Glutamatergic neuron (in vitro differentiated cells): ENCODE results near the gene TMEM35B. TPM values are rescaled to one million over a fixed set of nuclear protein-coding genes. Genes with fewer than 3 reads are reported as not detected.

Experiments
- DNase-seq: peaks from one replicate; pipeline ENCODE4 v3.0.0; 2022
- H3K27ac Mint-ChIP-seq: one replicate; pipeline ENCODE4 v1.8.0; 2020; ENCODE audit warnings: mild to moderate bottlenecking, mixed read lengths, inconsistent platforms; ENCODE audit not compliant: unreplicated experiment
- H3K27me3 Mint-ChIP-seq: one replicate; pipeline ENCODE4 v1.8.0; 2020; ENCODE audit warnings: mild to moderate bottlenecking, moderate library complexity, mixed read lengths, inconsistent platforms; ENCODE audit not compliant: unreplicated experiment
- H3K36me3 Mint-ChIP-seq: one replicate; pipeline ENCODE4 v1.8.0; 2020; ENCODE audit warnings: mild to moderate bottlenecking, mixed read lengths, inconsistent platforms; ENCODE audit not compliant: unreplicated experiment
- H3K4me1 Mint-ChIP-seq: one replicate; pipeline ENCODE4 v1.8.0; 2020; ENCODE audit warnings: mild to moderate bottlenecking, low read depth, mixed read lengths, inconsistent platforms; ENCODE audit not compliant: unreplicated experiment
- H3K4me3 Mint-ChIP-seq: one replicate; pipeline ENCODE4 v1.8.0; 2020; ENCODE audit warnings: mild to moderate bottlenecking, mixed read lengths, inconsistent platforms; ENCODE audit not compliant: unreplicated experiment
- H3K9me3 Mint-ChIP-seq: one replicate; pipeline ENCODE4 v1.8.0; 2020; ENCODE audit warnings: mild to moderate bottlenecking, moderate library complexity, mixed read lengths, inconsistent platforms; ENCODE audit not compliant: unreplicated experiment
- long read RNA-seq: library from polyadenylated mRNA; unstranded; transcript quantifications from one replicate; pipeline ENCODE4 v2.0.0, GENCODE V29; 2020; ENCODE audit not compliant: unreplicated experiment
- total RNA-seq: library from RNA; stranded (reverse); fragmentation: NEBNext Ultra II Directional; extraction: Animal tissue kit (Norgen Biotek cat#: 25700); gene quantifications from one replicate; pipeline ENCODE4 v1.2.1, GENCODE V29; 2021; ENCODE audit not compliant: unreplicated experiment
- TF ChIP-seq, protein P1 (sequence below): fragments of 200-600 bp; sonication (generic); IDR thresholded peaks from one replicate; pipeline ENCODE4 v1.5.0; 2021; ENCODE audit not compliant: partially characterized antibody, unreplicated experiment

TMEM35B gene
- not detected for total RNA-seq
- long read RNA-seq, partial matches to known transcripts: 0 of 3 reads
- long read RNA-seq, other reads (novel, unspliced or antisense): 0 of 3 reads

DNA sequence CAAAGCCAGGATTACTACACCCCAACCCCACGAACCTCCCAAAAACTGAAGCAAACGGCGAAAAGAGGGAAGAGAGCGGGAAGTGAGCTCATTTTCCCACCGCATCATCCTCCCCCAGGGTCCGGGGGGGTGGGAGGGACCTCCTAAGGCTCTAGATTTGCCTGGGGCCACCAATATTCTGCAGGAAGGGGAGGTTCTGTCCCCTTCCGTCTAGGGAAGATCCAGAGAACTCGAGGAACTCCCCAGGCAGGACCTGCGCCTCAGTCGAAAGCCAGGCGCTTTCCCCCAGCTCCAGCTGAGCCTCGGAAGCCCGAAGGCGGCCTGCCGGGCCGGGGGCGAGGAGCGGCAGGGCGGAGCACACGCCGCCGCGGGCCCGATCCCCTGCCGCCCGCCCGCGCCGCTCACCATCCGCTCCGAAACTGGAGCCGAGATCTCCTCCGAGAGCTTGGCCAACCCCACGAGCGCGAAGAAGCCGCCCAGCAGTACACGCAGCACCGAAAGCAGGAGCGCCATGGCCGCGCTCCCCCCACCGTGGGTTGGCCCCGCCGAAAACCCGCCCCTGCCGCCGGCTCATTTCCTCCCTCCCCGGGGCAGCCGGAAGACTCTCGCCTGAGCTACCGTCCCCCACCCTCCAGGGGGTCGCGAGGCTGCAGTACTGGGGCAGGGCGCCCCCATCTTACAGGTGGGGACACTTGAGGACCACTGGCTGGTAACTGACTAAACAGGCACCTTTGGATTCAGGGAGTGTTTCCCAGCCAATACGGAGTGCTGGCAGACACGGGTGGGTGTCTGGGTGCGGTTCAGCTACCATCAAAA is at the start of gene TMEM35B:
Gene TMEM35B, minus strand, starts transcription at position 555 of the 816 bp plus-strand sequence. Its CDS starts 42 bp downstream, at position 513.
- peak within 1 kb of the TSS; percentile 92 for H3K4me3 Mint-ChIP-seq
- H3K9me3 Mint-ChIP-seq: peaks cover 8% of the 10 kb centered on the region
- peaks cover 17% of the 10 kb centered on the region for H3K4me1 Mint-ChIP-seq
- peaks cover 5% of the 10 kb centered on the region for H3K27me3 Mint-ChIP-seq
- DNase-seq: peak; percentile 57
- TF ChIP-seq, protein P1, sequence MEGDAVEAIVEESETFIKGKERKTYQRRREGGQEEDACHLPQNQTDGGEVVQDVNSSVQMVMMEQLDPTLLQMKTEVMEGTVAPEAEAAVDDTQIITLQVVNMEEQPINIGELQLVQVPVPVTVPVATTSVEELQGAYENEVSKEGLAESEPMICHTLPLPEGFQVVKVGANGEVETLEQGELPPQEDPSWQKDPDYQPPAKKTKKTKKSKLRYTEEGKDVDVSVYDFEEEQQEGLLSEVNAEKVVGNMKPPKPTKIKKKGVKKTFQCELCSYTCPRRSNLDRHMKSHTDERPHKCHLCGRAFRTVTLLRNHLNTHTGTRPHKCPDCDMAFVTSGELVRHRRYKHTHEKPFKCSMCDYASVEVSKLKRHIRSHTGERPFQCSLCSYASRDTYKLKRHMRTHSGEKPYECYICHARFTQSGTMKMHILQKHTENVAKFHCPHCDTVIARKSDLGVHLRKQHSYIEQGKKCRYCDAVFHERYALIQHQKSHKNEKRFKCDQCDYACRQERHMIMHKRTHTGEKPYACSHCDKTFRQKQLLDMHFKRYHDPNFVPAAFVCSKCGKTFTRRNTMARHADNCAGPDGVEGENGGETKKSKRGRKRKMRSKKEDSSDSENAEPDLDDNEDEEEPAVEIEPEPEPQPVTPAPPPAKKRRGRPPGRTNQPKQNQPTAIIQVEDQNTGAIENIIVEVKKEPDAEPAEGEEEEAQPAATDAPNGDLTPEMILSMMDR: no peak
- no peaks in the 10 kb centered on the region for H3K36me3 Mint-ChIP-seq
- peak within 1 kb of the TSS; percentile 90 for H3K27ac Mint-ChIP-seq

- no peak overlapping the region for H3K27ac Mint-ChIP-seq
- H3K4me3 Mint-ChIP-seq: no peak overlapping the region
- peaks cover 5% of the 10 kb centered on the region for H3K27me3 Mint-ChIP-seq
- H3K4me1 Mint-ChIP-seq: peaks cover 5% of the 10 kb centered on the region
- H3K36me3 Mint-ChIP-seq: no peaks in the 10 kb centered on the region
- H3K9me3 Mint-ChIP-seq: peaks cover 10% of the 10 kb centered on the region
- no peak for DNase-seq
- TF ChIP-seq, protein P1: no peak
These were observed 48.2 kb upstream of the TMEM35B start for GRCh38 chr1:35033346-35033745.

DNA sequence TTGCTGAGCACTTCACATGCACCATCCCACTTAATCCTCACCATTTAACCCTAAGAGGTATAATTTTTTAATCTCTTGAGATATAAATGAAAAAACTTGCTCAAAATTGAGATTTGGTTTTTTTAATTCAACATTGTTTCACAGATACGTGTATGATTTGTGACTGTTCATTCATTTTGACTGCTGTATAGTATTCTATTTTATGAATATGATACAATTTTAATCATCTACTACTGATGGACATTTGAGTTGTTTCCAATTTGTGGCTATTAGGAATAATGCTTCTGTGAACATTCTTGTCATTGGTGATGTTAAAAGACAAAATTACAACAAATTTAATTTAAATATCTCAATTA is 47.2 kb upstream of the TMEM35B start:
- no peak overlapping the region for H3K4me3 Mint-ChIP-seq
- H3K27me3 Mint-ChIP-seq: peaks cover 5% of the 10 kb centered on the region
- no peak overlapping the region for H3K27ac Mint-ChIP-seq
- H3K9me3 Mint-ChIP-seq: peaks cover 10% of the 10 kb centered on the region
- peaks cover 5% of the 10 kb centered on the region for H3K4me1 Mint-ChIP-seq
- no peaks in the 10 kb centered on the region for H3K36me3 Mint-ChIP-seq
- TF ChIP-seq, protein P1: no peak
- DNase-seq: no peak

GRCh38 chr1:35030756-35031446 is 45.8 kb upstream of the TMEM35B start:
- H3K36me3 Mint-ChIP-seq: no peaks in the 10 kb centered on the region
- H3K9me3 Mint-ChIP-seq: peaks cover 10% of the 10 kb centered on the region
- H3K27ac Mint-ChIP-seq: peak overlapping the region; percentile 93
- peaks cover 5% of the 10 kb centered on the region for H3K27me3 Mint-ChIP-seq
- TF ChIP-seq, protein P1: no peak
- peak; percentile 25 for DNase-seq
- peaks cover 5% of the 10 kb centered on the region for H3K4me1 Mint-ChIP-seq
- peak overlapping the region; percentile 94 for H3K4me3 Mint-ChIP-seq

DNA sequence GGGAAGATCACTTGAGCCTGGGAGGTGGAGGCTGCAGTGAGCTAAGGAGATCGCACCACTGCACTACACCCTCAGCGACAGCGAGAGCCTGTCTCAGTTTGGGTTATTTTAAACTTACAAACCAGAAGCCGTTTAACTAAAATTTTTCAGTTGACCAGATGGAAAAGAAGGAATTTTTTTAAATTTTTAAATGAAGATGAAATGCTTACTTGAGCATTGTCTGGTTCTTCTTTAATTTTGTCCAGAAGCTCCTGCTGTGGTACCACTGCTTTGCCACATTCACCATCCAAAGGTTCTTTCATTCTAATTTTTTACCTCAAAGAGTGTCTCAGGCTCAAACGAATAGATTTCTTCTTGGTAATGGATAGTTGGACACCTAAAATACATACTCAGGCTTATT is 45.2 kb upstream of the TMEM35B start:
- Mint-ChIP-seq H3K9me3 (peaks cover 10% of the 10 kb centered on the region), H3K4me3 (peak overlapping the region; percentile 94), H3K36me3 (no peaks in the 10 kb centered on the region), H3K4me1 (peaks cover 5% of the 10 kb centered on the region), H3K27me3 (peaks cover 5% of the 10 kb centered on the region), H3K27ac (no peak overlapping the region)
- no peak for DNase-seq
- TF ChIP-seq, protein P1: no peak
